ENCODE results near the gene ELK4.

ELK4 gene

GRCh38 chr1:205676002-205676401 is 44.2 kb upstream of the ELK4 start:
- H3K27ac ChIP-seq = peak overlapping the region; percentile 57
- no peak for TF ChIP-seq ZFX (IDR thresholded peaks at IDR 0.05)
- TF ChIP-seq CTCF (conservative IDR thresholded peaks at IDR 0.05) = no peak

- no peak for TF ChIP-seq CTCF (conservative IDR thresholded peaks at IDR 0.05)
- 0 out of 2 replicates have a peak, but pooled peaks have one; percentile 13 for TF ChIP-seq ZFX (IDR thresholded peaks at IDR 0.05)
- peak overlapping the region; percentile 57 for H3K27ac ChIP-seq
Measured at GRCh38 chr1:205675247-205675646, 43.4 kb upstream of the ELK4 start.

GRCh38 chr1:205672970-205673369 is 41.2 kb upstream of the ELK4 start:
- peak overlapping the region; percentile 3 for H3K27ac ChIP-seq
- TF ChIP-seq CTCF (conservative IDR thresholded peaks at IDR 0.05) (no peak), ZFX (IDR thresholded peaks at IDR 0.05) (no peak)

- H3K27ac ChIP-seq = peak overlapping the region; percentile 38
- TF ChIP-seq CTCF (conservative IDR thresholded peaks at IDR 0.05) = no peak; the same call in 1 of the 2 replicates
- TF ChIP-seq ZFX (IDR thresholded peaks at IDR 0.05) = no peak
Measured at GRCh38 chr1:205672395-205672889, 40.6 kb upstream of the ELK4 start.

- peak overlapping the region; percentile 38 for H3K27ac ChIP-seq
- no peak for TF ChIP-seq CTCF (conservative IDR thresholded peaks at IDR 0.05)
- no peak for TF ChIP-seq ZFX (IDR thresholded peaks at IDR 0.05)
Measured at GRCh38 chr1:205670611-205671430, 39.0 kb upstream of the ELK4 start.

- no peak for TF ChIP-seq CTCF (conservative IDR thresholded peaks at IDR 0.05)
- no peak for TF ChIP-seq ZFX (IDR thresholded peaks at IDR 0.05)
- peak overlapping the region; percentile 38 for H3K27ac ChIP-seq
Measured at GRCh38 chr1:205670150-205670446, 38.3 kb upstream of the ELK4 start.

GRCh38 chr1:205669341-205670149 is 37.7 kb upstream of the ELK4 start:
- H3K27ac ChIP-seq = peak overlapping the region; percentile 38
- TF ChIP-seq CTCF (conservative IDR thresholded peaks at IDR 0.05) (no peak), ZFX (IDR thresholded peaks at IDR 0.05) (no peak)
